ENCODE data around the gene LRRC56. TPM values are rescaled to one million over a fixed set of nuclear protein-coding genes. Genes with fewer than 3 reads are reported as not detected.

Gene LRRC56
- total and polyA plus RNA-seq, 2 of the 13 experiments (the other 11 are each of a cell fraction or from before 2014, with no cell fraction given) = 0.11 to 0.29 TPM

DNA sequence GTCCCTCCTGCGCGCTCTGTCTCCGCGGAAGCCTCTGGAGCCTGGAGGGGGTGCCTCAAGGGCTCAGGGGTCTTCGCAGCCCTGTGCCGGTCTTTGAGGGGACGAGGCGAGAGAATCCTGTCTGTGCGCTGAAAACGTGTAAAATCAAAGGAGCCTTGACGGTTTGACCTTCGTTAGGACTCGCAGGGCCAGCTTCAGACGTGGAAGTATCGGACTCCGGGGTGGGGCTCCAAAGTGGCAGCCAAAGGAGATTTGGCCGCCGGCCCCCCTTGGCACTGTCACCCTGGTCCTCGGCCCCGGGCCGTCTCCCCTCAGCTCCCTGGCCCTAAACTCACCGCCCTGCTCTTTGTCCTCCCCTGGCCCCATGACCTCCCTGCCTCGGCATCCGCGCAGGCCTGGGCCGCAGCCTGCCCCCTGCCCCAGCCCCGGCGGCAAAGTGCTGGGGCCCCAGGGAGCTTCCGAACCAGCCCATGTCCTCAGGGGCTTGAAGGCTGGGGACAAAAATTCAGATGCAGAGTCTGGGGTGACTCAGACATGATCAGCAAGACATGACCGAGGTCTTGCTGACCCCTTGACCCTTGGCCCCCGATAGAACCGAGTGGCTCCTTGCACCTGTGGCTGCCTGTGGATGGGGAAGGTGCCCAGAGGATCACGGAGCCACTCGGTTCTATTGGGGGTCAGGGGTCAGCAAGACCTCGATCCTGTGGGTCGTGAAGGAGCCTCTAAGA, 32.0 kb downstream of the LRRC56 start (continued):
- no peak for TF ChIP-seq FOXA1 (IDR thresholded peaks at IDR 0.05)
- no peak for TF ChIP-seq FOXA1 (CRISPR knock-in tag; IDR thresholded peaks at IDR 0.05)
- no peak for TF ChIP-seq CHCHD3 (CRISPR knock-in tag; IDR thresholded peaks at IDR 0.05)
- 0 out of 2 replicates have a peak, but pooled peaks have one; percentile 29 for TF ChIP-seq ZSCAN21 (CRISPR knock-in tag; IDR thresholded peaks at IDR 0.05; ENCODE audit: borderline replicate concordance)
- no peak for TF ChIP-seq NKX3-1 (CRISPR knock-in tag; IDR thresholded peaks at IDR 0.05)
- TF ChIP-seq ZNF577 (CRISPR knock-in tag; IDR thresholded peaks at IDR 0.05; ENCODE audit: borderline replicate concordance, low read depth) = no peak
- TF ChIP-seq DMTF1 (CRISPR knock-in tag; IDR thresholded peaks at IDR 0.05) = no peak
- no peak for TF ChIP-seq ZHX1 (CRISPR knock-in tag; IDR thresholded peaks at IDR 0.05; ENCODE audit: low read depth)
- no peak for TF ChIP-seq TOE1 (CRISPR knock-in tag; IDR thresholded peaks at IDR 0.05)
- no peak for TF ChIP-seq SP5 (CRISPR knock-in tag; IDR thresholded peaks at IDR 0.05; ENCODE audit: borderline replicate concordance, low read depth)
- TF ChIP-seq, protein P1, sequence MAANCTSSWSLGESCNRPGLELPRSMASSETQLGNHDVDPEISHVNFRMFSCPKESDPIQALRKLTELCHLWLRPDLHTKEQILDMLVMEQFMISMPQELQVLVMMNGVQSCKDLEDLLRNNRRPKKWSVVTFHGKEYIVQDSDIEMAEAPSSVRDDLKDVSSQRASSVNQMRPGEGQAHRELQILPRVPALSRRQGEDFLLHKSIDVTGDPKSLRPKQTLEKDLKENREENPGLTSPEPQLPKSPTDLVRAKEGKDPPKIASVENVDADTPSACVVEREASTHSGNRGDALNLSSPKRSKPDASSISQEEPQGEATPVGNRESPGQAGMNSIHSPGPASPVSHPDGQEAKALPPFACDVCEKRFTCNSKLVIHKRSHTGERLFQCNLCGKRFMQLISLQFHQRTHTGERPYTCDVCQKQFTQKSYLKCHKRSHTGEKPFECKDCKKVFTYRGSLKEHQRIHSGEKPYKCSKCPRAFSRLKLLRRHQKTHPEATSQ (CRISPR knock-in tag; IDR thresholded peaks at IDR 0.05; ENCODE audit: borderline replicate concordance) = no peak
- TF ChIP-seq ZNF737 (CRISPR knock-in tag; IDR thresholded peaks at IDR 0.05; ENCODE audit: borderline replicate concordance) = no peak
- TF ChIP-seq ZNF335 (CRISPR knock-in tag; IDR thresholded peaks at IDR 0.05) = peak; percentile 39; the same call in 1 of the 2 replicates
- no peak for TF ChIP-seq ZNF724P (CRISPR knock-in tag; IDR thresholded peaks at IDR 0.05; ENCODE audit: borderline replicate concordance)
- no peak for TF ChIP-seq AHR (CRISPR knock-in tag; IDR thresholded peaks at IDR 0.05)
- no peak for TF ChIP-seq ZNF556 (CRISPR knock-in tag; IDR thresholded peaks at IDR 0.05; ENCODE audit: borderline replicate concordance)
- TF ChIP-seq, protein P2, sequence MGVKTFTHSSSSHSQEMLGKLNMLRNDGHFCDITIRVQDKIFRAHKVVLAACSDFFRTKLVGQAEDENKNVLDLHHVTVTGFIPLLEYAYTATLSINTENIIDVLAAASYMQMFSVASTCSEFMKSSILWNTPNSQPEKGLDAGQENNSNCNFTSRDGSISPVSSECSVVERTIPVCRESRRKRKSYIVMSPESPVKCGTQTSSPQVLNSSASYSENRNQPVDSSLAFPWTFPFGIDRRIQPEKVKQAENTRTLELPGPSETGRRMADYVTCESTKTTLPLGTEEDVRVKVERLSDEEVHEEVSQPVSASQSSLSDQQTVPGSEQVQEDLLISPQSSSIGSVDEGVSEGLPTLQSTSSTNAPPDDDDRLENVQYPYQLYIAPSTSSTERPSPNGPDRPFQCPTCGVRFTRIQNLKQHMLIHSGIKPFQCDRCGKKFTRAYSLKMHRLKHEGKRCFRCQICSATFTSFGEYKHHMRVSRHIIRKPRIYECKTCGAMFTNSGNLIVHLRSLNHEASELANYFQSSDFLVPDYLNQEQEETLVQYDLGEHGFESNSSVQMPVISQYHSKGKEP (CRISPR knock-in tag; IDR thresholded peaks at IDR 0.05) = no peak
- TF ChIP-seq MAFG (CRISPR knock-in tag; IDR thresholded peaks at IDR 0.05) = no peak
- TF ChIP-seq PHB2 (IDR thresholded peaks at IDR 0.05; ENCODE audit: partially characterized antibody) = no peak
- no peak for TF ChIP-seq DNMT1 (CRISPR knock-in tag; IDR thresholded peaks at IDR 0.05)
- no peak for TF ChIP-seq ZNF652 (CRISPR knock-in tag; IDR thresholded peaks at IDR 0.05; ENCODE audit: borderline replicate concordance, low read depth)
- no peak for TF ChIP-seq ZFYVE20 (CRISPR knock-in tag; IDR thresholded peaks at IDR 0.05; ENCODE audit: borderline replicate concordance, low read depth)
- no peak for TF ChIP-seq SALL1 (CRISPR knock-in tag; IDR thresholded peaks at IDR 0.05)
